K562 treated with DMSO at 1 percent for 4 hours (cell line): ENCODE data around the gene SCGB2B2. TPM values are rescaled to one million over a fixed set of nuclear protein-coding genes. Genes with fewer than 3 reads are reported as not detected.

ENCODE experiments used
- total RNA-seq: library from RNA; unstranded; fragments of 300-600 nt; gene quantifications from 2 replicates; pipeline ENCODE4 v1.2.3, GENCODE V29; 2022; ENCODE audit not compliant: insufficient read depth

Gene SCGB2B2, protein sequence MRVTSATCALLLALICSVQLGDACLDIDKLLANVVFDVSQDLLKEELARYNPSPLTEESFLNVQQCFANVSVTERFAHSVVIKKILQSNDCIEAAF
- not detected in 2 replicates for total RNA-seq

DNA sequence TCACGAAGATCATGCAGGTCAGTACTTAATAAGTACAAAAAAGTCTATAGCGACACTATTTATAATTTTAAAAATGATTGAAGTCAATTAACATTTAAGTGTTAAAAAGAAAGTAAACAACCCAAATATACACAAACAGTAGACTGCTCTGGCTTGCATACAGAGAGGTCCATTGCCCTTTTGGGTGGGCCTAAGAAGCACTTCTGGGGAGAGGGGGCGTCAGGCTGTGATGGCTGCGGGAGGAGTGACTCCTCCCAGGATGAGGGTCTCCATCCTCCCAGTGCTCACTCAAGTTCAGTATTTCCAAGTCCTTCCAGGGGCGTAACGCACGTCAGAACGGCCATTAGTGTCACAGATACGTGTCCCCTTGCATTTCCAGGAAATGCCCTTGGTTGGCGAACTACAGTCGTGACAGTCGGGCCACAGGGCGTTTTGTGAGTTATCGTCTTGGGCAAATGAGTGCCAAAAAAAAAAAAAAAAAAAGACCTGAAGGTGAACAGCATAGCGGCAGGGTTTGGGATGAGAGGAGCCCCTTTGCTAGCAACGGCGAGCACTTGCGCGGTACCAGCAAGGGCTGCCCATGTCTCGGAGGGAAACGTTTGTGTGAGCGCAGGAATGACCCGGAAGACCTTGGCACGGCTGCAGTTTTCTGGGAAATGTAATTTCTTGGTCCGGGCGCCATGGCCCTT, at the start of gene SCGB2B2:
TSS of gene SCGB2B2 (minus strand) at position 463 of the 689 bp plus-strand sequence. CDS start 82,596 bp downstream, outside the sequence.

GRCh38 chr19:34677386-34678084, 576 bp upstream of the SCGB2B2 start, which contains the start of gene ZNF302:
ZNF302 (plus strand) TSS chr19:34677678; CDS start chr19:34678805, 1,127 bp downstream.

Other genes starting within 250 kb of the SCGB2B2 start
- gene UBA2, start 248.8 kb downstream of the SCGB2B2 start, total RNA-seq = 137 and 148 TPM in 2 replicates
- 0.06 and 0.08 TPM in 2 replicates for gene WTIP, start 195.4 kb downstream of the SCGB2B2 start, total RNA-seq
- gene ZNF302, start 519 bp upstream of the SCGB2B2 start, total RNA-seq = 0.38 and 1.3 TPM in 2 replicates
- 12.5 and 14.2 TPM in 2 replicates for gene ZNF181, start 57.1 kb upstream of the SCGB2B2 start, total RNA-seq
- gene ZNF599, start 96.1 kb upstream of the SCGB2B2 start, total RNA-seq = 6.2 and 6.5 TPM in 2 replicates
- gene ZNF30, start 249.7 kb upstream of the SCGB2B2 start, total RNA-seq = 8.5 and 17.1 TPM in 2 replicates